ENCODE results near the gene CD226. TPM values are rescaled to one million over a fixed set of nuclear protein-coding genes. Genes with fewer than 3 reads are reported as not detected.
"Not testable (repeated sequence)": the region's sequence is repeated elsewhere in the genome, so short reads cannot be mapped to it uniquely, and the experiment has no call there.

Gene CD226
- total and polyA plus RNA-seq, 10 of the 15 experiments (the other 5 are each of a cell fraction or from before 2014, with no cell fraction given), result 12.9 to 68.8 (median 47.3) TPM

GRCh38 chr18:69978732-69979715 is 31.4 kb upstream of the CD226 start (continued):
- no peak for TF ChIP-seq SKIL (IDR thresholded peaks at IDR 0.05; ENCODE audit: low read depth, poor library complexity, severe bottlenecking)
- no peak for TF ChIP-seq NKRF (conservative IDR thresholded peaks at IDR 0.05)
- no peak for TF ChIP-seq POLR2AphosphoS2 (IDR thresholded peaks at IDR 0.05; ENCODE audit: low read depth, low read length)
- TF ChIP-seq PBX3 (IDR thresholded peaks at IDR 0.05; ENCODE audit: insufficient replicate concordance, low read depth, low read length), result no peak
- TF ChIP-seq CBX3 (IDR thresholded peaks at IDR 0.05; ENCODE audit: borderline replicate concordance, low read depth), result no peak
- no peak for TF ChIP-seq CBFB (IDR thresholded peaks at IDR 0.05; ENCODE audit: low read depth)
- TF ChIP-seq BCL3 (IDR thresholded peaks at IDR 0.05; ENCODE audit: borderline replicate concordance, insufficient read depth, low read depth, low read length, poor library complexity, severe bottlenecking), result no peak
- TF ChIP-seq IRF3 (IDR thresholded peaks at IDR 0.05), result no peak
- TF ChIP-seq NBN (IDR thresholded peaks at IDR 0.05), result no peak
- TF ChIP-seq MAX (IDR thresholded peaks at IDR 0.05; ENCODE audit: low read depth, low read length), result no peak
- TF ChIP-seq YBX1 (IDR thresholded peaks at IDR 0.05), result no peak
- no peak for TF ChIP-seq CHD4 (IDR thresholded peaks at IDR 0.05)
- TF ChIP-seq NR2C2 (IDR thresholded peaks at IDR 0.05; ENCODE audit: borderline replicate concordance, control insufficient read depth, insufficient read length, low read depth), result no peak

- DNase-seq (ENCODE audit: low read depth, low spot score); H2AFZ ChIP-seq (ENCODE audit: control insufficient read depth, low read depth, low read length); RAD21 ChIA-PET (ENCODE audit: unreplicated experiment); in situ Hi-C loops (cut with MboI); intact Hi-C loops (cut with micrococcal nuclease; ENCODE audit: unreplicated experiment); H3K79me2 ChIP-seq (ENCODE audit: control insufficient read depth, insufficient read depth, low read length); POLR2A ChIA-PET; ATAC-seq; H3K4me2 ChIP-seq (ENCODE audit: control insufficient read depth, insufficient read depth); H3K4me3 ChIP-seq; H4K20me1 ChIP-seq (ENCODE audit: control insufficient read depth, insufficient read depth); BruUV-seq (replicated peaks); H3K27me3 ChIP-seq (replicated peaks in 1 of 2; ENCODE audit: control insufficient read depth in 2 of 2, insufficient read depth in 2 of 2, low read length in 1 of 2); H3K36me3 ChIP-seq (ENCODE audit: control insufficient read depth in 2 of 2, insufficient read depth in 2 of 2, low read length in 1 of 2); FAIRE-seq; SMC1A ChIA-PET (ENCODE audit: uncharacterized antibody, unreplicated experiment); H3K9ac ChIP-seq (ENCODE audit: control insufficient read depth, insufficient read depth, low read length); H3K27ac ChIP-seq (ENCODE audit: control insufficient read depth, insufficient read depth): not testable (repeated sequence)
- H3K4me1 ChIP-seq (ENCODE audit: control insufficient read depth, insufficient read depth, low read length), result peaks cover 19% of the 10 kb centered on the region
- CTCF ChIA-PET, result interaction anchor here (1.3 kb wide), 1 partner anchor 20 kb away, joined by 3 read pairs; no protein-coding TSS in a partner anchor
- WGBS (ENCODE audit: insufficient coverage, insufficient replicate concordance, low lambda C conversion rate, missing lambda C conversion rate), result 75% methylated on average over 4 of the region's 4 CpGs
- H3K9me3 ChIP-seq (replicated peaks; ENCODE audit: control insufficient read depth, insufficient read depth, low read length), result peaks cover 10% of the 10 kb centered on the region; the same call in 2 of the 3 replicates
Measured at GRCh38 chr18:69975294-69975693, 27.6 kb upstream of the CD226 start.
